ENCODE data around the gene TTN.

Gene TTN

DNA sequence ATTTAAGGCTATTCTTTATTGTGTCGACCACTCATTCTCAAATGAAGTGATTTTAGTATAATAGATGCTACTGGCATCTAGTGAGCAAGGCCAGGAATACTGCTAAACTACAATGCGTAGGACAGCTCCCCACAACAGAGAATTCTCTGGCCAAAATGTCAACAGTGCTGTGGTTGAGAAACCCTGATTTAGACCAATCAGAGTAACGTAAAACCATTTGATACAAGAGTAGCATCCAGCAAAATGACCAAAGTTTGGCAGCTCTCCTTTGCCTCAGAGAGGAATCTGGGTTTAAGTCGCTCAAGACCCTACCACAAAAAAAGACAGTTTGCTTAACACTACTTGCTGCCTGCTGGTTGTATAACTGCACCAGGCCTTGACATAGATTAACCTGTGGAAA is 37.0 kb upstream of the TTN start:
- H3K4me3 ChIP-seq (ENCODE audit: low read length): no peak overlapping the region
- no peak for DNase-seq (ENCODE audit: low read depth)
- TF ChIP-seq, protein P1, sequence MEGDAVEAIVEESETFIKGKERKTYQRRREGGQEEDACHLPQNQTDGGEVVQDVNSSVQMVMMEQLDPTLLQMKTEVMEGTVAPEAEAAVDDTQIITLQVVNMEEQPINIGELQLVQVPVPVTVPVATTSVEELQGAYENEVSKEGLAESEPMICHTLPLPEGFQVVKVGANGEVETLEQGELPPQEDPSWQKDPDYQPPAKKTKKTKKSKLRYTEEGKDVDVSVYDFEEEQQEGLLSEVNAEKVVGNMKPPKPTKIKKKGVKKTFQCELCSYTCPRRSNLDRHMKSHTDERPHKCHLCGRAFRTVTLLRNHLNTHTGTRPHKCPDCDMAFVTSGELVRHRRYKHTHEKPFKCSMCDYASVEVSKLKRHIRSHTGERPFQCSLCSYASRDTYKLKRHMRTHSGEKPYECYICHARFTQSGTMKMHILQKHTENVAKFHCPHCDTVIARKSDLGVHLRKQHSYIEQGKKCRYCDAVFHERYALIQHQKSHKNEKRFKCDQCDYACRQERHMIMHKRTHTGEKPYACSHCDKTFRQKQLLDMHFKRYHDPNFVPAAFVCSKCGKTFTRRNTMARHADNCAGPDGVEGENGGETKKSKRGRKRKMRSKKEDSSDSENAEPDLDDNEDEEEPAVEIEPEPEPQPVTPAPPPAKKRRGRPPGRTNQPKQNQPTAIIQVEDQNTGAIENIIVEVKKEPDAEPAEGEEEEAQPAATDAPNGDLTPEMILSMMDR (conservative IDR thresholded peaks at IDR 0.05; ENCODE audit: low read depth, low read length): no peak

DNA sequence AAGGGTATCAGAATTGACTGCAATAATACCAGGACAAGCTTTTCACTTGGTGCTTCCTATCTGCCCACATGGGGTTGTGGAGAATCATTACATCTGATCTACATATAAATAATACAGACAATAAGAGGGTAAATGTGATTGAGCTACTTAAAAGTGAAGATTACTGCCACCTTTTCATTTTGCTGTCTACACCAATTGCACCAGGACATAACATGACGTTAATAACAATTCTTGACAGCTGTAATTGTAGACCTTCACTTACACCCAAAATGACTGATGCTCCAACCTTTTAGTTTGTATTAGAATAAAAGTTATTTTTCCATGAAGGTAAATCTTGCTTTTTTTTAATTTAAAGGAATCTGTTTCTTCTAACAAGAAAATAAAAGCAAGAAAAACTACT is 36.5 kb upstream of the TTN start:
- no peak overlapping the region for H3K4me3 ChIP-seq (ENCODE audit: low read length)
- TF ChIP-seq, protein P1 (conservative IDR thresholded peaks at IDR 0.05; ENCODE audit: low read depth, low read length): no peak
- DNase-seq (ENCODE audit: low read depth): no peak

- DNase-seq (ENCODE audit: low read depth): no peak
- no peak overlapping the region for H3K4me3 ChIP-seq (ENCODE audit: low read length)
- TF ChIP-seq, protein P1 (conservative IDR thresholded peaks at IDR 0.05; ENCODE audit: low read depth, low read length): no peak
Observed at GRCh38 chr2:178836807-178837206, 29.6 kb upstream of the TTN start.

DNA sequence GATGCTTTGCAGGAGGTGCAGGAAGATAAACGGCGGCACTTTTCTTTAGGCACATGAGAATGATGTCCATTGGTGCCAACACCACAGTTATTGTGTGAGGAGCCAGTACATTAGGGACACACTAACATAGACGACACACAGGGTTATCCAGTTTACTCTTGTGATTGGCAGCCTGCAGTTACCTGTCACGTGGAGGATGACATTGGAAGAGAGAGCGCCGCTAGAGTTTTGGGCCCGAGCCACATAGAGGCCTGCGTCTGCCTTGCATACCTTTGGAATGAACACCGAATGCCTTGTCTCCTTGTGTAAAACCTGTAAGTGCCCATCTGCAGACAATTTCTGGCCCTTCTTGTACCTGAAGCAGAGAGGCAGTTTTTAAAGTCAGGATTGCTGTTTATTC is 26.9 kb upstream of the TTN start:
- TF ChIP-seq, protein P1 (conservative IDR thresholded peaks at IDR 0.05; ENCODE audit: low read depth, low read length): no peak
- DNase-seq (ENCODE audit: low read depth): no peak
- no peak overlapping the region for H3K4me3 ChIP-seq (ENCODE audit: low read length)

GRCh38 chr2:178833382-178833781 is 26.2 kb upstream of the TTN start:
- TF ChIP-seq, protein P1 (conservative IDR thresholded peaks at IDR 0.05; ENCODE audit: low read depth, low read length): no peak
- no peak for DNase-seq (ENCODE audit: low read depth)
- no peak overlapping the region for H3K4me3 ChIP-seq (ENCODE audit: low read length)

DNA sequence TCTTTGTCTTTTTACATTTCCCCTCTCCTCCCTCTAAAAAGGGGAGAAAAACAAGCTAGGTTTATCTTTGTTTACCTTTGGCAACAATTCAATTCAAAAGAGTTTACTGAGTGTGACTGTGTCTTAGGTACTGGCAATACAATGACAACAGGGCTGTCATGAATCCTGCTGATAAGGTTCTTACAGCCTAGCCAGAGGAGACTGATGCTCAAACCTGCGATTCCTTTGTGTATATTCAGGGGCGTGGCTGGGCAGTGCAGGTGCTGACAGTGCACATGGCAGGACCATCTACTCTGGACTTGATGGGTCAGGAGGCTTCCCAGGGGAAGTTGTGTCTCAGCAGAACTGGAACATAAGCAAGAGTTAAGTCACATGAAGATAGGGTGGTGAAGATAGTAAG is 23.2 kb upstream of the TTN start:
- TF ChIP-seq, protein P1 (conservative IDR thresholded peaks at IDR 0.05; ENCODE audit: low read depth, low read length): no peak

GRCh38 chr2:178829981-178830380 is 22.8 kb upstream of the TTN start:
- DNase-seq (ENCODE audit: low read depth): no peak
- TF ChIP-seq, protein P1 (conservative IDR thresholded peaks at IDR 0.05; ENCODE audit: low read depth, low read length): no peak

More for the DNA sequence above, 23.2 kb upstream of the TTN start:
- DNase-seq (ENCODE audit: low read depth): no peak
- no peak overlapping the region for H3K4me3 ChIP-seq (ENCODE audit: low read length)

More at GRCh38 chr2:178829981-178830380, 22.8 kb upstream of the TTN start:
- H3K4me3 ChIP-seq (ENCODE audit: low read length): no peak overlapping the region
